ENCODE measurements around the gene VPS52. TPM values are rescaled to one million over a fixed set of nuclear protein-coding genes. Genes with fewer than 3 reads are reported as not detected.
"Not testable (repeated sequence)": the region's sequence is repeated elsewhere in the genome, so short reads cannot be mapped to it uniquely, and the experiment has no call there.

The VPS52 gene
- total RNA-seq, 1 donor from 2014 or later, result 42.2 TPM

DNA sequence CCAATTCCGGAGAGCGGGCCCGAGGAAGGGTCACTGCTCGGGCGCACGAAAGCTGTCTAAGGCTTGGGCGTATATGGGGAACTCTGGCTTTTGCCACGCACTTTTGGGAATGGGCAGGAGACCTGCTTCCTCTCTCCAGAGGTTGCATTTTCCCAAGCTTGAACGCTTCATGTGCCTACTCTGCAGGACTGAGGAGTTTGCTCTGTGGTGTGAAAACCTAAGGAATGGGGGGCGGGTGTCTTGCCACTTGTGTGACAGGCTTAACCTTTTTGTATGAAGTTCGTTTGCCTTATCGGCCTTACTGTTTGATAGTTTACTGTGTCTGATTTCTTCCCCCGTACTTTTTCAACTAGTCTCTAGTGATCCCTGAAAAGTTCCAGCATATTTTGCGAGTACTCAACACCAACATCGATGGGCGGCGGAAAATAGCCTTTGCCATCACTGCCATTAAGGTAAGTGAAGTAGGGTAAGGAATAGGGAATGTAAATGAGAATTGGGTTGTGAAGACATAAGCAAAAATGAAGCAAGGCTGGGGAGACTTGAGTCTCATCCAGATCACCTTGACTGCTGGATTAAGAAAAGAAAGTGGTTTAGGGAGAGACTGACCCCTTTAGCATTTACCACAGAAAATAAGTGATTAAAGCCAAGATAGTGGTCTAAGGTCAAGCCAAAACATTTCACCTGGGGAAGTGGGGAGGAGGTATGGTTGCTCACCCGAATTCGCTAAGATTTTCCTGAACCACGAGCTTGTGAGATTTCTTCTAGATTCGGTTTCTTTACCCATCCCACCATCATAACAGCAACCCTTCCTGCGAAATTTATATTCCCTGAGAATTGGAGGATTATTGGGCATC lies 826 bp upstream of the VPS52 start:
- intact Hi-C loops (cut with DNase I), result loop anchor here (5.0 kb wide), 1 partner anchor 70 kb away; the partner anchor contains the start of genes HSD17B8, RXRB and SLC39A7

GRCh38 chr6:33271117-33271467 lies 584 bp downstream of the VPS52 start:
- TF ChIP-seq POLR2AphosphoS5 (IDR thresholded peaks at IDR 0.05; ENCODE audit: insufficient read depth in 1 of 2, low read depth in 1 of 2), result no peak
- no peak for TF ChIP-seq POLR2A (IDR thresholded peaks at IDR 0.05)
- TF ChIP-seq, protein P1, sequence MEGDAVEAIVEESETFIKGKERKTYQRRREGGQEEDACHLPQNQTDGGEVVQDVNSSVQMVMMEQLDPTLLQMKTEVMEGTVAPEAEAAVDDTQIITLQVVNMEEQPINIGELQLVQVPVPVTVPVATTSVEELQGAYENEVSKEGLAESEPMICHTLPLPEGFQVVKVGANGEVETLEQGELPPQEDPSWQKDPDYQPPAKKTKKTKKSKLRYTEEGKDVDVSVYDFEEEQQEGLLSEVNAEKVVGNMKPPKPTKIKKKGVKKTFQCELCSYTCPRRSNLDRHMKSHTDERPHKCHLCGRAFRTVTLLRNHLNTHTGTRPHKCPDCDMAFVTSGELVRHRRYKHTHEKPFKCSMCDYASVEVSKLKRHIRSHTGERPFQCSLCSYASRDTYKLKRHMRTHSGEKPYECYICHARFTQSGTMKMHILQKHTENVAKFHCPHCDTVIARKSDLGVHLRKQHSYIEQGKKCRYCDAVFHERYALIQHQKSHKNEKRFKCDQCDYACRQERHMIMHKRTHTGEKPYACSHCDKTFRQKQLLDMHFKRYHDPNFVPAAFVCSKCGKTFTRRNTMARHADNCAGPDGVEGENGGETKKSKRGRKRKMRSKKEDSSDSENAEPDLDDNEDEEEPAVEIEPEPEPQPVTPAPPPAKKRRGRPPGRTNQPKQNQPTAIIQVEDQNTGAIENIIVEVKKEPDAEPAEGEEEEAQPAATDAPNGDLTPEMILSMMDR (IDR thresholded peaks at IDR 0.05), result no peak
- no peak for DNase-seq (ENCODE audit: extremely low spot score in 2 of 2)
- intact Hi-C loops (cut with DNase I), result loop anchor here (5.0 kb wide), 1 partner anchor 69 kb away; the partner anchor contains the start of genes HSD17B8, RXRB and SLC39A7
- Histone ChIP-seq H3K27me3 (no peaks in the 10 kb centered on the region), H3K9me3 (no peaks in the 10 kb centered on the region), H3K36me3 (peaks cover 0 to 58% of the 10 kb centered on the region in 2 donors), H3K27ac (peak overlapping the region; percentile 83), H3K4me3 (peak overlapping the region; percentile 59 to 69), H3K4me1 (peaks cover 52% of the 10 kb centered on the region)

More for the DNA sequence above, 826 bp upstream of the VPS52 start:
- peaks cover 61% of the 10 kb centered on the region for H3K4me1 ChIP-seq
- DNase-seq (ENCODE audit: extremely low spot score in 2 of 2), result no peak
- TF ChIP-seq POLR2AphosphoS5 (IDR thresholded peaks at IDR 0.05; ENCODE audit: insufficient read depth in 1 of 2, low read depth in 1 of 2), result peak in 1 of 2 donors; percentile 37
- TF ChIP-seq, protein P1 (IDR thresholded peaks at IDR 0.05), result no peak
- peaks cover 0 to 49% of the 10 kb centered on the region in 2 donors for H3K36me3 ChIP-seq
- H3K4me3 ChIP-seq, result peak overlapping the region; percentile 59 to 69
- peak overlapping the region; percentile 23 for H3K27ac ChIP-seq
- H3K27me3 ChIP-seq, result no peaks in the 10 kb centered on the region
- H3K9me3 ChIP-seq, result no peaks in the 10 kb centered on the region

DNA sequence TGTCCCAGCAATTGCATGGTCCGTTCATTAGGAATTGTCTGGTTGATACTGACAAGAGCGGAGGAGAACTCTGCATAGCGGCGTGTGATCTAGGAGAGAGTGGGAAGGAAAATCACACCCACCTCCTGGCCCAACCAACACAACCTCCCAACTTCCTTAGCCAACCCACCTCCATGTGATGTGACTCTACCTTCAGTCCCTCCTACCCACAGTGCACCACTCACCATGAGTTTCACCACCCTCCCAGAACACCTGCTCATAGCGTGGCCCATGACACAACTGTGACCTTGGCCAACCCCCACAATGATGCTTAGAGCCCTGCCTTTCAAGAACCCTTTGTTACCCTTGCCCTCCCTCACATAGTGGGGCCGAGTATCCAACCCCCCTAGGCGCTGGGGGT lies 7.7 kb downstream of the VPS52 start:
- TF ChIP-seq, protein P1 (IDR thresholded peaks at IDR 0.05), result no peak
- TF ChIP-seq POLR2AphosphoS5 (IDR thresholded peaks at IDR 0.05; ENCODE audit: insufficient read depth in 1 of 2, low read depth in 1 of 2), result no peak
- TF ChIP-seq POLR2A (IDR thresholded peaks at IDR 0.05), result no peak
- H3K27ac ChIP-seq, result no peak overlapping the region
- no peaks in the 10 kb centered on the region for H3K4me1 ChIP-seq
- H3K36me3 ChIP-seq, result peaks cover 0 to 63% of the 10 kb centered on the region in 2 donors
- no peak overlapping the region for H3K4me3 ChIP-seq
- H3K9me3 ChIP-seq, result no peaks in the 10 kb centered on the region
- intact Hi-C loops (cut with DNase I), result no loop called here
- no peaks in the 10 kb centered on the region for H3K27me3 ChIP-seq
- DNase-seq (ENCODE audit: extremely low spot score in 2 of 2), result no peak

DNA sequence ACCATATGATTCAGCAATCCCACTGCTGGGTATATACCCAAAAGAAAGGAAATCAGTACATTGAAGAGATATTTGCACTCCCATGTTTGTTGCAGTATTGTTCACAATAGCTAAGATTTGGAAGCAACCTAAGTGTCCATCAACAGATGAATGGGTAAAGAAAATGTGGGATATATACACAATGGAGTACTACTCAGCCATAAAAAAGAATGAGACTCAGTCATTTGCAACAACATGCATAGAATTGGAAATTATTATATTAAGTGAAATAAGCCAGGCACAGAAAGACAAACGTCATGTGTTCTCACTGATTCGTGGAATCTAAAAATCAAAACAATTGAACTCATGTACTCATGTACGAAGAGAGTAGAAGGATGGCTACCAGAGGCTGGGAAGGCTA lies 9.2 kb downstream of the VPS52 start:
- H3K4me3 ChIP-seq; H3K9me3 ChIP-seq; intact Hi-C loops (cut with DNase I); DNase-seq (ENCODE audit: extremely low spot score in 2 of 2); H3K27me3 ChIP-seq; H3K4me1 ChIP-seq; H3K27ac ChIP-seq: not testable (repeated sequence)
- peaks cover 0 to 57% of the 10 kb centered on the region in 2 donors for H3K36me3 ChIP-seq

- no peak for DNase-seq (ENCODE audit: extremely low spot score in 2 of 2)
- no peaks in the 10 kb centered on the region for H3K27me3 ChIP-seq
- H3K4me3 ChIP-seq, result no peak overlapping the region
- peaks cover 0 to 26% of the 10 kb centered on the region in 2 donors for H3K36me3 ChIP-seq
- H3K27ac ChIP-seq, result no peak overlapping the region
- H3K9me3 ChIP-seq, result no peaks in the 10 kb centered on the region
- H3K4me1 ChIP-seq, result no peaks in the 10 kb centered on the region
- intact Hi-C loops (cut with DNase I), result no loop called here
- TF ChIP-seq POLR2A (IDR thresholded peaks at IDR 0.05), result no peak
- no peak for TF ChIP-seq POLR2AphosphoS5 (IDR thresholded peaks at IDR 0.05; ENCODE audit: insufficient read depth in 1 of 2, low read depth in 1 of 2)
- TF ChIP-seq, protein P1 (IDR thresholded peaks at IDR 0.05), result no peak
These were observed 12.6 kb downstream of the VPS52 start for GRCh38 chr6:33259032-33259431.
